Measurements from ENCODE around the gene GAS2. TPM values are rescaled to one million over a fixed set of nuclear protein-coding genes. Genes with fewer than 3 reads are reported as not detected.
A peak's percentile ranks its signal among the peaks of the same experiment; 100 is the strongest.

The GAS2 gene
- total RNA-seq, 1 donor from 2014 or later: 3.5 TPM

DNA sequence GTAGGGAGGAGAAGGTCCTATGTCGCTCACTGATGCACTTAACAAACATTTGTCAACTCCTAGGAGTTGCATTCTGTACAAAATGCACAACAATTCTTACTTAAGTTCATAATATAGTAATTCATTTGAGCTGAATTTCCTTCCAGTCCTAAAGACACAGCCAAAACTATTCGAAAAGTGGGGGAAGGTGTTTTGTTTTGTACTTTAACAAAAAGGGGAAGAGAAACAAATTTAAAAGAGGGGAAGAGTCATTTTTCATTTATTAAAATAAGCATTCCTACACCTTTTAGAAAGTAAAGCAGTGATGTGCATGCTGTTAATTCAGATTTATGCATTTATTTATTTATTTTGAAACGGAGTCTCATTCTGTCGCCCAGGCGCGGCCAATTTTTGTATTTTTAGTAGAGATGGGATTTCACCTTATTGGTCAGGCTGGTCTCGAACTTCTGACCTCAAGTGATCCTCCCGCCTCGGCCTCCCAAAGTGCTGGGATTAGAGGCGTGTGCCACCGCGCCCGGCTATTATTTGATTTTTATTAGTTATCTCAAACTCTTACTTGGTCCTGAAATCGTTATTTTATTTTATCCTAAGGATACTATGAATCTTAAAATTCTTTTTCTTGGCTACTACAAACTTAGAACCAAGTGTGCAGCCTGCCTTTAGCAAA, 39.7 kb upstream of the GAS2 start:
- peak overlapping the region; percentile 99 for H3K27ac Mint-ChIP-seq
- ChIA-PET CTCF (no interaction called here), POLR2A (interaction anchor here (0.7 to 2.4 kb wide), 2 partner anchors 55 to 203 kb away, joined by 3 to 15 read pairs; partner anchors contain the start of gene SVIP)
- peaks cover 23% of the 10 kb centered on the region for H3K36me3 Mint-ChIP-seq (ENCODE audit: low read depth)
- H3K4me3 Mint-ChIP-seq: peak overlapping the region; percentile 100
- intact Hi-C loops (cut with micrococcal nuclease): loop anchor here (10.0 kb wide), 1 partner anchor 292 kb away; the partner anchor contains the start of gene SLC17A6
- H3K27me3 Mint-ChIP-seq: no peaks in the 10 kb centered on the region
- H3K9me3 Mint-ChIP-seq: no peaks in the 10 kb centered on the region
- DNase-seq (no peak), ATAC-seq (ENCODE audit: low read depth) (no peak)
- H3K4me1 Mint-ChIP-seq: peaks cover 34% of the 10 kb centered on the region
- TF ChIP-seq, protein P1, sequence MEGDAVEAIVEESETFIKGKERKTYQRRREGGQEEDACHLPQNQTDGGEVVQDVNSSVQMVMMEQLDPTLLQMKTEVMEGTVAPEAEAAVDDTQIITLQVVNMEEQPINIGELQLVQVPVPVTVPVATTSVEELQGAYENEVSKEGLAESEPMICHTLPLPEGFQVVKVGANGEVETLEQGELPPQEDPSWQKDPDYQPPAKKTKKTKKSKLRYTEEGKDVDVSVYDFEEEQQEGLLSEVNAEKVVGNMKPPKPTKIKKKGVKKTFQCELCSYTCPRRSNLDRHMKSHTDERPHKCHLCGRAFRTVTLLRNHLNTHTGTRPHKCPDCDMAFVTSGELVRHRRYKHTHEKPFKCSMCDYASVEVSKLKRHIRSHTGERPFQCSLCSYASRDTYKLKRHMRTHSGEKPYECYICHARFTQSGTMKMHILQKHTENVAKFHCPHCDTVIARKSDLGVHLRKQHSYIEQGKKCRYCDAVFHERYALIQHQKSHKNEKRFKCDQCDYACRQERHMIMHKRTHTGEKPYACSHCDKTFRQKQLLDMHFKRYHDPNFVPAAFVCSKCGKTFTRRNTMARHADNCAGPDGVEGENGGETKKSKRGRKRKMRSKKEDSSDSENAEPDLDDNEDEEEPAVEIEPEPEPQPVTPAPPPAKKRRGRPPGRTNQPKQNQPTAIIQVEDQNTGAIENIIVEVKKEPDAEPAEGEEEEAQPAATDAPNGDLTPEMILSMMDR (IDR thresholded peaks at IDR 0.05): no peak

DNA sequence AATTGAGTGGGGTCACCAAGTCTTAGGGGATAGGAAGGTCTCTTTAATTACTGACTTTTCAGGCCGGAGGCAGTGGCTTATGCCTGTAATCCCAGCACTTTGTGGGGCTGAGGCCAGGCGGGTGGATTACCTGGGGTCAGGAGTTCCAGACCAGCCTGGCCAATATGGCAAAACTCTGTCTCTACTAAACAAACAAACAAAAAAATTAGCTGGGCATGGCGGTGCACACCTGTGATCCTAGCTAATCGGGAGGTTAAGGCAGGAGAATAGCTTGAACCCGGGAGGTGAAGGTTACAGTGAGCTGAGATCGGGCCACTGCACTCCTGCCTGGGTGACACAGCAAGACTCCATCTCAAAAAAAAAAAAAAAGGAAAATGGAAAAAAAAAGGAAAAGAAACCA, 39.0 kb upstream of the GAS2 start:
- no peaks in the 10 kb centered on the region for H3K27me3 Mint-ChIP-seq
- intact Hi-C loops (cut with micrococcal nuclease): loop anchor here (10.0 kb wide), 1 partner anchor 293 kb away; the partner anchor contains the start of gene SLC17A6
- H3K4me1 Mint-ChIP-seq: peaks cover 28% of the 10 kb centered on the region
- no peak overlapping the region for H3K4me3 Mint-ChIP-seq
- DNase-seq (no peak), ATAC-seq (ENCODE audit: low read depth) (no peak)
- ChIA-PET CTCF (no interaction called here), POLR2A (no interaction called here)
- no peaks in the 10 kb centered on the region for H3K9me3 Mint-ChIP-seq
- peaks cover 20% of the 10 kb centered on the region for H3K36me3 Mint-ChIP-seq (ENCODE audit: low read depth)
- TF ChIP-seq, protein P1 (IDR thresholded peaks at IDR 0.05): no peak
- H3K27ac Mint-ChIP-seq: no peak overlapping the region

GRCh38 chr11:22633354-22633902, 33.0 kb upstream of the GAS2 start:
- POLR2A ChIA-PET: interaction anchor here (0.6 kb wide), 1 partner anchor 451 kb away, joined by 5 read pairs; no protein-coding TSS in a partner anchor

GRCh38 chr11:22634897-22635629, 31.3 kb upstream of the GAS2 start:
- ATAC-seq (ENCODE audit: low read depth): no peak

More at GRCh38 chr11:22633354-22633902, 33.0 kb upstream of the GAS2 start:
- TF ChIP-seq, protein P1 (IDR thresholded peaks at IDR 0.05): no peak
- H3K36me3 Mint-ChIP-seq (ENCODE audit: low read depth): no peaks in the 10 kb centered on the region
- H3K27me3 Mint-ChIP-seq: no peaks in the 10 kb centered on the region
- no peak overlapping the region for H3K4me3 Mint-ChIP-seq
- no peaks in the 10 kb centered on the region for H3K4me1 Mint-ChIP-seq
- DNase-seq (no peak), ATAC-seq (ENCODE audit: low read depth) (no peak)
- H3K27ac Mint-ChIP-seq: no peak overlapping the region
- H3K9me3 Mint-ChIP-seq: no peaks in the 10 kb centered on the region
- intact Hi-C loops (cut with micrococcal nuclease): no loop called here
- CTCF ChIA-PET: no interaction called here

More at GRCh38 chr11:22634897-22635629, 31.3 kb upstream of the GAS2 start:
- intact Hi-C loops (cut with micrococcal nuclease): no loop called here
- Mint-ChIP-seq H3K36me3 (ENCODE audit: low read depth) (no peaks in the 10 kb centered on the region), H3K4me3 (no peak overlapping the region), H3K4me1 (no peaks in the 10 kb centered on the region), H3K27me3 (no peaks in the 10 kb centered on the region), H3K27ac (no peak overlapping the region), H3K9me3 (no peaks in the 10 kb centered on the region)
- POLR2A ChIA-PET: no interaction called here
- TF ChIP-seq, protein P1 (IDR thresholded peaks at IDR 0.05): no peak
- no peak for DNase-seq
- CTCF ChIA-PET: interaction anchor here (1.1 kb wide), 1 partner anchor 11 kb away, joined by 3 read pairs; no protein-coding TSS in a partner anchor

Data from activated B cell treated with CpG ODN at 0.5 μM for 24 hours (primary cell).